Raji (cell line): ENCODE measurements around the gene CBFA2T2.

Experiments used
- POLR2A ChIP-seq: IDR thresholded peaks from 2 replicates; pipeline ENCODE4 v1.6.1; 2011; ENCODE audit warnings: low read depth, low read length, control low read depth; ENCODE audit not compliant: insufficient read depth

The CBFA2T2 gene

DNA sequence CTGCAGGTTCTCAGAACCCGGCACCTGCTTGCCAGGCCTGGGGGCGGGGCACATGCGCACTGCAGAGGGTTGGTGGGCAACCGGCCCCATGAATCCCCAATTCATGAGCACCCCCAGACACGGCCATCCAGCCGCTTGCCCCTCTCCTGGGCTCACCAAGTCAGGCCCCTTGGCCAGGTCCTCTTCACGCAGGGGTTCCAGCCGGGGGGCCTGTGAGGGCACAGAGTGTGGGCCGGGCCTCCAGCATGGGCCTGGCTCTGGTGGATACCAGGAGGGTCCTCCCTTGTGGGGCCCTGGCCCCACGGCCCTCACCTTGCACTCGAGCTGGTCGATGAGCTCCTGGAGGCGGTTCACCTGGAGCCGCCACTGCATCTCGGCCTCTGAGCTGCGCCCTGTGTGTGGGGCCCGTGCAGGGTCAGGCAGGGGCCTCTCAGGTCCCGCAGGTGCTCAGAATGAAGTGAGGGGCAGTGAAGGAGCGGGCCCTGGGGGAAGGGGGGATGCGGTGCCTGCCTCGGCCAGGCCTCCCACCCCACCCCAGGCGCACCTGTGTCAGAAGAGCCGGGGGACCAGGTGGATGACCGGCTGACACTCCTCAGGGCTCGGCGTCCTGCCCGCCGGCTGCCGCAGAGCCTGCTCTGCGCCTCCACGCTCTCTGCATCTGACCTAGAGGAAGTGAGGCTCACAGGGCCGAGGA is 169.6 kb downstream of the CBFA2T2 start:
- no peak for TF ChIP-seq POLR2A

DNA sequence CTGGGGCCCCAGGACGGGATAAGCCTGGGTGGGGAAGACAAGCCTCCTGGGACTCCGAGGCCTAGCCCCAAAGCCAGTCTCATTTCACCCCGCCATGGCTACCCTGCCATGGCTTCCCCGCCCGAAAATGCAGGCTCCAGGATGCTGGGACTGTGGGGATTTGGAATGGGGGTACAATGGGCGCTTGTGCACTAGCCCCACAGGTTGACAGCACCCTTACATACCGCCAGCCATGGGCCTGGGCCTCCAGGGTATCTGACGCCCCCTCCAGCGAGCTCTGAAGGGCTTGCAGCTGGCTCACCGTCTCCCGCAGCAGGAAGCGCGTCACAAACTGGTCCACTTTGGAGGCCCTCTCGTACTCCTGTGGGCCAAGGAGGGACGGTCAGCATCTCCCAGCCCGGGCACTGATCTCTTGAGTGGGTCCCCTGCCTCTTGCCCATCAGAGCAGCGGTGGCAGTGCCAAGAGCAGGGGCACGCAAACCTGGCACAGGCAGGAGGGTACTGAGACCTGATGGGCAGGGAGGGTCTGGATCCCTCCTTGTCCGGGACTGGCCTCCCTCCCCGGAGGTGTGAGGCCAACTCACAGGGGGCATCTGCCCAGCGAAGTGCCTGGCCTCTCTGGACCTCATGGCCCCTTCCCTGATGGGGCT is 170.3 kb downstream of the CBFA2T2 start:
- no peak for TF ChIP-seq POLR2A

DNA sequence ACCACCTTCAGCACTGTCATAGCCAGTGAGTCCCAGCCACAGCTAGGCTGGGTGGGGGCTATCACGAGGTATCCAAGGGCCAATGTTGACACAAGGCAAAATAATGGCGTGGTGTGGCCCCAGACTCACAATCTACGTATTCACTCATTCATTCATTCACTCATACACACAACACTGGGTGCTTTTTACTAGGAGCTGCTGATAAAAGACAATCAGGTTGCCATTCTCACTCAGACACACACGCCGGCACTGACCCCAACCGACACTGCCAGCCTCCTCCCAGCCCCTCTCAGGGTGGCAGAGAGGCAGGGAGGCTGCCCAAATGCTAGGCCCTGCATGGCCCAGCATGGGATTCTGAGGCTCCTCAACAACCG is 170.8 kb downstream of the CBFA2T2 start:
- no peak for TF ChIP-seq POLR2A

DNA sequence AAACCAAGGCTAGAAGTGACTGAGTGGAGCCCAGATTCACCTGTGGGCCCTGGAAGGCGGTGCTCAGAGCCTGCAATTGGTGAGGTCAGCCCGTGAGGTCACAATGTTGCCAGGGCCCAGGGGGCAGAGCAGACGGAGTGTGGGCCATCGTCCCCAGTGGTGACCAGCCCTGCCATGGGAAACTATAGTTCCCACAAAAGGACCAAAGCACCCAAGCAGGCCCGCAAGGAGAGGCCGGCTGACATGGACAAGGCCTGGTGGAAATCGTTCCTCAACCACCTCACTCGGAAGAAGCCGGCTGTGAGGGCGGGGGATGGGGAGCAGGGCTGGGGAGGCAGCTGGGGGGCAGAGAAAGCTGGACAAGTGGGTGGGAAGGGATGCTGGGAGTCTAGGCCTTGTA is 172.3 kb downstream of the CBFA2T2 start, which contains the start of gene C20orf144:
C20orf144 (plus strand) TSS at position 156 of the 400 bp plus-strand sequence; CDS start at position 175, 19 bp downstream.
- no peak for TF ChIP-seq POLR2A

DNA sequence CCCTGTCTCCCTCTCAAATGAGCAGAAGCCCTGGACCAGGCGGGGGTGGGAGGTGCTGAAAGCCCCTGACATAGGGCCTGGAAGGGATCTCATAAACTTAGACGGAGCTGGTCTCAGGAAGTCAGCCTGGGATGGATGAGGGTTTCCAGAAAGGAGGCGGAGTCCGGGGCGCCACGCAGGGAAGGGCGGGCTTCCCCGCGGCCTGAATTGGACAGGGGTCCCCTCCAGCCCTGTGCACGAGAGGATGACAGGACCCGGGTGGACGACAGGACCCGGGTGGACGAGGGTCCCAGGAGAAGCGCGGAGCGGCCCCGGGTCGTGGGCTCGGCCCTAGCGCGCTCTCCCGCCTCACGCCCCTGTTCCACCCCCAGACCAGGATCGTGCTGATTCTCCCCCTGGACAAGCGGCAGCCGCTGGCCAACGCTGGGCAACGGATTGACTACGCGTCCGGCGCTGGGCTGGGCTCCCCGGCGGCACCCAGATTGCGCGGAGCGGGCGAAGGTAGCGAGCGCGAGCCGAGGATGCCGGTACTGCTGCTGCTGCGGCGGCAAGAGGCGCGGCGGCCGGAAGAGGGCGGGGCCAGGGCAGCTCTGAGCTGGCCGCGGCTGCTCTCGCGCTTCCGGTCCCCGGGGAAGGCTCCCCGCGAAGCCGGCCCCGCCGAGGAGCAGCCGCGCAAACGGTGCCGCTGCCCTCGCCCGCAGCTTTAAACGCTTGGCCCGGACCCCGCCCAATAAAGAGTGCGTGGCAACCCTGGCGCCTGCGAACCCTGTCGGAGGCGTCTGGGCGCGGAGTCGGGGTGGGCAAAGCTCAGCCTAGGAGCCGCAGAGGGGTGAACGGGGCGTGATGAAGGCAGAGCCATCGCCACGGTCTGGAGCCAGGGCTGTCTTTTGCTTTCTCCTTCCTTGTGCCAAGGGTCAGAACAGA is 173.5 kb downstream of the CBFA2T2 start:
- peak; percentile 86 for TF ChIP-seq POLR2A

DNA sequence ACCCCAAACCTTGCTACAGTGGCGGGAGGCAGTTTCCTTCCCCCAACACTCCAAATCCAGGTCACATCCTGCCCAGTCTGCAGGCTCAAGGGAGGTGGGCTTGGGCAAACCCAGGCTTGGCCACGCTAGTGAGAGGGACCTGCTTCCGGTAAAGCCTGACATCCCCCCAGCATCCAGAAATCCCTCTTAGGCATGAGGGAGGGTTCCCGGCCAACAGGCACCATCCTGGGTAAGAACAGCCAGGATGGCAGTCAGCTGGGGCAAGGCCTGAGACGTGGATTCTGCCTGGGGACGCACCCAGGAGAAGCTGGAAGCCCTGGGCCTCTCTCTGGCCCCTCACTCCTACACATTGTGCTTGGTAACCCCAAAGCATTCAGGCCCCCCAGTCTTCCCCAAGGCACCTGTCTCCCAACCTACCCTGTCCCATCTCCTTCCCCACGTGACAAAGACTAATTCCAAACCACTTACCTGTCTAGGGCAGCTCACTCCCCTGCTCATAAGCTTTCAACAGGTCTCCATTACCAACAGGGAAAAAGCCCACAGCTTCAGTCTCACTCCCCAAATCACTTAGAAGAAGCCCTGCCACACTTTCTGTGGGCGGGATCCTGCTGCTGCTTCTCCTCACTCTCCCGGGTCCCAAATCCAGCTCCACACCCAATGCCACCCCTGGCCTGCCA is 174.3 kb downstream of the CBFA2T2 start:
- no peak for TF ChIP-seq POLR2A

DNA sequence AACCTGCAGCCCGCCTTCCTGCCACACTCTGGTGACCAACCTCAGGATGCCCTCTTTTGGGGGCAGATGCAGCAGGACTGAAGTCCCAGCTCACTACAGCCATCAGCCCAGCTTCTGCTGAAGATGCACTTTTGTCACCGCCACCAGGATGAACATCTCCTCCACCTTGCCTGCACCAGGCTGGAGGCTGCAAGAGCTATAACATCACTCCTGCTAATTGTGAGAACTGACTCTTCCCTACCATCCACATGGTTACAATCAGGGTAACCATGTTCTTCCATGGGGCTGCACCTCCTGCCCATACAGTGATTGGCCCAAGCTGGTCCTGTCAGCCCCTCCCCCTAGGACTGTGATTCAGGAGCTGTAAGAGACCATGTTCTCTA is 174.9 kb downstream of the CBFA2T2 start:
- no peak for TF ChIP-seq POLR2A

DNA sequence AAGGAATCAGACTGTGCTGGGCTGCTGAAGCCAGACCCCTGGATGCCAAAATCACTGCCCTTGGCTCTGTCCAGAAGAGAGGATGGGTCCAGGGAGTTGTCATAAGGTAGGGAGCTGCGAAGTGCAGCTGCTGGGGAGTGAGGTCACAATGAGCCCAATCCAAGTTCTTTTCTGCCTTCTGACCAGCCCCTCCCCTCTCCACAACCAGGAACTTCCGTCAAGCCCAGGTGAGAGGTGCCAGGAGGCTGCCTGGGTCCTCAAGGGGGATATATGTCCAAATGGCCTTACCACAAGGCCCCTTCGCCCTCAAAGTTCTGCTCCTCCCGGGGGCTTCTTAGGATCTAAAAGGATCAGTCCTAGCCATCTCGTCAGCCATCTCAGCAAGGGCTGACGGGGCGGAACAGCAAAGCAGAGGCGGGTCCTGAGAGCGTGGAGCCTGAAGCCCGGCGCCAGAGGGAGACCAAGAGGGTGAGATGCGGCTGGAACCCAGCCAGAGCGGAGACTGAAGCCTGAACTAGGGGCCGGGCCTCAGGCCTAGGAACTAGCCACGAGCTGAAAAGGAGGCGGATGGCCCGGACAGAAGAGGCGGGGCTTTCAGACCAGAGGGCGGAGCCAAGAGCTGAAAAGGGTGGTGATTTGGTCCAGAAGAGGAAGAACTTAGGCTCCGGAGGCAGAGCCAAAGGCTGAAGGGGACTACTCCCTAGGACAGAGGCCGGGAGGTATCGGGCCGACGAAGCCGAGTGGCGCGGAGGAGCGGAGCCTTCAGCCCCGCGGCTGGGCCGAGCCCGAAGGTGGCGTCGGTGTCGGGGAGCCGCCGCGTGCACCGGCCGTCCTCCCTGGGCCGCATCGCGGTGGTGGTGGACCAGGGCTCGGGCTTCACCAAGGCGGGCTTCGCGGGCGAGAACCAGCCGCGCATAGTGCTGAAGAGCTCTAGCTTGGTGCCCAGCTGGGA is 176.7 kb downstream of the CBFA2T2 start, which contains the start of gene ACTL10:
ACTL10 (plus strand) TSS at position 651 of the 952 bp plus-strand sequence. CDS start 555 bp downstream, outside the sequence.
- peak; percentile 96 for TF ChIP-seq POLR2A

DNA sequence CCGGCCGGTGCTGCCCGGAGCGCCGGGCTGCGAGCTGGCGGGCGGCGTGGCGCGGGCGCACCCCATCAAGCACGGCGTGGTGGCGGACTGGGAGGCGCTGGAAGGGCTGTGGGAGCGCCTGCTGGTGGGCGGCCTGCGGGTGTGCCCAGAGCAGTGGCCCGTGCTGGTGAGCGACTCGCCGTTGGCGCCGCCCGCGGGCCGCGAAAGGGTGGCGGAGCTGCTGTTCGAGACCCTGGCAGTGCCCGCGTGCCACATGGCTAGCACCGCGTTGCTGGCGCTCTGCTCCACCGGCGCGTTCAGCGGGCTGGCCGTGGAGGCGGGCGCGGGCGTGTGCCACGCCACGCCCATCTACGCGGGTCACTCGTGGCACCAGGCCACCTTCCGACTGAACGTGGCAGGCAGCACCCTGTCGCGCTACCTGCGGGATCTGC is 177.4 kb downstream of the CBFA2T2 start:
- no peak for TF ChIP-seq POLR2A

DNA sequence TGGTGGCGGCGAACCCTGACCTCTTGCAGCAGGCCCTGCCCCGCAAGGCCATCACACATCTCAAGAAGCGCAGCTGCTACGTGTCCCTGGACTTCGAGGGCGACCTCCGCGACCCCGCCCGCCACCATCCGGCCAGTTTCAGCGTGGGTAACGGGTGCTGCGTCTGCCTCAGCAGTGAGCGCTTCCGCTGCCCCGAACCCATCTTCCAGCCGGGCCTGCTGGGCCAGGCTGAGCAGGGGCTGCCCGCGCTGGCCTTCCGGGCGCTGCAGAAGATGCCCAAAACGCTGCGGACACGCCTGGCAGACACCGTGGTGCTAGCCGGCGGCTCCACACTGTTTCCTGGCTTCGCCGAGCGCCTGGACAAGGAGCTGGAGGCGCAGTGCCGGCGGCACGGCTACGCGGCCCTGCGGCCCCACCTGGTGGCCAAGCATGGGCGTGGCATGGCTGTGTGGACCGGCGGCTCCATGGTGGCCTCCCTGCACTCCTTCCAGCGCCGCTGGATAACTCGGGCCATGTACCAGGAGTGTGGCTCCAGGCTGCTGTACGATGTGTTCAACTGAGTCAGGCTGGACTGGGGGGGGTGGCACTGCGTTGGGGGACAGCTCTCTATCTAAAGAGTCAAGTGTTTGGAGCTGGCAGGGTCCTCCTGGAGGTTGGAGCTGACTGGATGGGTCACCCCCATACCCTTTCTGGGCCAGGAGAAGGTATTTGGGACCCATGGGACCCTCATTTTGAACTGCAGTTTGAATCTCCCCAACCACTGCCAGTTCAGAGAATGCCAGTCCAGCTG is 178.0 kb downstream of the CBFA2T2 start:
- peak; percentile 57; the same call in 1 of the 2 replicates for TF ChIP-seq POLR2A

DNA sequence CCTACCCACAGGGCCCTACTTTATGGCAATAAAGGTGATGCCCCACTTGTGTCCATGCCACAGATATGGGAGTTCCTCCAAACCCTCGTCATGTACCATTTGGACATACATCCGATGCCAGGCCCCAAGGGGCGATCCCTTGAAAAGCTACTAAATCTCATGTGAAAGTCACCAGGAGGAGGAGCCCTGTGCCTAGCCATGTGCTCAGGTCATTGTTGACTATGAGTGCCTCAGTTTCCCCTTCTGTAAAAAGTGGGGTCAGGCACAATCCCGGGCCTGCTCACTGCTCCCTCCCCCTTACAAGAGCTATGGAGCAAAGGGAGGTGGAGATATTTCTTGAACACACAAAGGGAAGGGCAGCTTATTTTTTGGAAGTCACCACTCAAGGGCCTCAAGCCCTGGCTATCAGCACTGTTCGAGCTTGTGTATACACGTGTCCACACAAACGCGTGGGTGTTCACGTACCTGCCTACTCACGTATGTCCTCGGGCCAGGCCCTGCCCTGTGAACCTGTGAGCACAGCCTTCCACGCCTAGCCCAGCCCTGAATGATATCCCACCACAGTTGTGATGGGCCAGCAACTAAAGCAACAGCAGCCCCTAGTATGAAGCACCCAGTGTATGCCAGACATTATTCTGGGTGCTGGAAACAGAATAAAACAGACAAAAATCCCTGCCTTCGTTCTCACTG is 178.7 kb downstream of the CBFA2T2 start:
- no peak; the same call in 1 of the 2 replicates for TF ChIP-seq POLR2A

DNA sequence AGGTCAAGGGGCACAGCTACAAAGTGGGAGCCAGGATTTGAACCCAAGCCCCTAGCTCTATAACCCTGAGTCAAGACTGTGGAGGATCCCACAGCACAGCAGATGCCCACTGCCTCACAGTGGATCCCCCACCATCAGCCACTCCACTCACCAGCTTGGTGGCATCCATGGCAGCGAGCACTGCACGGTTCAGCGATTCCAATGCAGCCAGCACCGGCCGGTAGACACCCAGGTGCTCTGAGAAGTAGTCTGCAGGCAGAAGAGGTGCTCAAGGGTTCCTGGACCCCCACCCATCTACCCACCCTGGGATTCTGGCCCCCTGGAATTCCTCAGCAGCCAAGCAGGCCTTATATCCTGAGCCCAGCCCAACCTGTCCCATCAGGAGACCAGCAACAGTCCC is 179.3 kb downstream of the CBFA2T2 start:
- peak; percentile 25; the same call in 1 of the 2 replicates for TF ChIP-seq POLR2A
